NCI-H446 treated with DMSO at 0.1 percent for 48 hours (cell line): Measurements from ENCODE around the gene KCP.

Experiments
- DNase-seq: peaks from one replicate; lab custom pipeline; 2025; lab: John Stamatoyannopoulos, UW

KCP gene

DNA sequence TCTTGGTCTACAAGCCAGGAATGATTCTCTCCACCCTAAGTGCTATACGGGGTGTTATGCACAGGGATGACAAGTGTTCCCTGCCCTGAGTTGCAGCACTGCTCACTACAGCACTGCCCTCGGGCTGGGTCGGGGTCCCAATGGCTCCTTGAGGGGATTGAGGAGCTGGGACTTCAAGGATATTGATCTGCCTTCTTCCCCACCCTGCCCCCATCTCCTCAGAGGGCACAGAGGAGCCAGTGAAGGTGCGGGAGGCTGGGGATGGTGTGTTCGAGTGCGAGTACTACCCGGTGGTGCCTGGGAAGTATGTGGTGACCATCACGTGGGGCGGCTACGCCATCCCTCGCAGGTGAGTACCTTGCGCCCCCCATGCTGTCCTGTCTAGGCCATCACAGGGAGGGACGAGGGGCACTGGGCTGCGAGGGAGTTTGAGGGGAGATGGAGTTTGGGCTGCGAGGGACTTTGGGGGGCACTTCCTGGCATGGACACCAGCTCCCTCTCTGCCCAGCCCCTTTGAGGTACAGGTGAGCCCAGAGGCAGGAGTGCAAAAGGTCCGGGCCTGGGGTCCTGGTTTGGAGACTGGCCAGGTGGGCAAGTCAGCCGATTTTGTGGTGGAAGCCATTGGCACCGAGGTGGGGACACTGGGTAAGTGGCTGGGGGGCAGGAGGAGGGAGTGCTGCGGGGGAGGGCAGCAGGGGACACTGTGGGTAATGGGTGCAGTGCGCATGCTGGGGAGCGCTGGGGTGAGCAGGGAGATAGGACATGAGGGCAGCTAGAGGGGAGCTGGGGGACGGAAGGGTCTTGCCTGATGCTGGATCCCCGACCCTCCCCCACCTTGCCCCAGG is 70.0 kb downstream of the KCP start:
- no peak for DNase-seq

DNA sequence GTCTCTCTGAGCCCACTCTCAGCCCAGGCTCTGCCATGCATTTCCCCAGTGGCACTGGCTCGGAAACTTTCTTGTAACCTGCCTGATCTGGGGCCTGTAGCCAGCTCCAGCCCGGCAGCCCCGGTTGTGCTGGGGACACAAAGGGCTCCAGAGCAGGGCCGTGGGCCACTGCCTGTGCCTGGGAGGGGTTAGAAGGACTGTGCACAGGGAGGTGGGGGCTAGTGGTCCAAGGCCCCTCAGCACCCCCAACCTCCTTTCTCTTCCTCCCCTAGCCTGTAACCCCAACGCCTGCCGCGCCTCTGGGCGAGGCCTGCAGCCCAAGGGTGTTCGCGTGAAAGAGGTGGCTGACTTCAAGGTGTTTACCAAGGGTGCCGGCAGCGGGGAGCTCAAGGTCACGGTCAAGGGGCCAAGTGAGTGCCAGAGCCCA is 70.7 kb downstream of the KCP start:
- no peak for DNase-seq

- no peak for DNase-seq
Observed at GRCh38 chr7:128838981-128839731, 71.4 kb downstream of the KCP start.

GRCh38 chr7:128838109-128838779 is 72.3 kb downstream of the KCP start:
- no peak for DNase-seq

GRCh38 chr7:128837521-128837921 is 73.0 kb downstream of the KCP start:
- no peak for DNase-seq

GRCh38 chr7:128836729-128837348 is 73.7 kb downstream of the KCP start:
- no peak for DNase-seq

DNA sequence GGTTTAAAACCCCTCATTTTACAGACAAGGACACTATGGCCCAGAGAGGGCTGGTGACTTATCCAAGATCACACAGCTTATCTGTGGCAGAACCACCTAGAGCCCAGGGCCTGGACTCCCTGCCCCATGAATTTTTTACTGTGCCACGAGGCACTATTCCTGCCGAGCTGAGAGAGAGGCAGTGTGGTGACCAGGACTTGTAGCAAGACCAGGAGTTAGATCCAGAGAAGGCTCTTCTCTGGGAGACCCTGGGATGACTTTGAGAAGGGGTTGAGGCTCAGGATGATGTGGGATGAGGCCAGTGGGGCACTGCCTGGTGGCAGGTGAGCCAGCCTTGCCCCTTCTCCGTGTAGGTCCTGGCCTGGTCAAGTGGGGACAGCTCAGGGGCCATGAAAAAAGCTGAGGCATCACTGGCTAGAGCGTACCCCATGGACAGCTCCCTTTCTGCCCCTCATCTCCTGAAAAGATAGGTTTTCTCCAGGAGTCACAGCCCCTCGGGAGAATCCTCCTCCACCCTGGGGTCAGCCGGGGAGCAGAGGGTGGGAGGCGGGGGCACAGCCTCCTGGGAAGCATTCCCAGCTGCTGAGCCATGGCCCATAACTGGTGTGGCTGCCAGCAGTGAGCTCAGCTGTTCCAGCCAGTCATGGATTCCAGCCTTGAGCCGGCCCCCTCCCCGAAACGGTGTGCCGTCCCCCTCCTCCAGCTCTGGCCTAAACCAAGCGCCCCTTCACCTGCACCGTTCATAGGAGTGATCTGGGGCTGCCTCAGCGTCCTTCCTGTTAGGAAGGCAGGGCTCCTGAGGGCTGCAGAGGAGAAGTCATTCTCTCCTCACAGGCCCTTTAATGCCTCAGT is 74.5 kb downstream of the KCP start:
- no peak for DNase-seq

DNA sequence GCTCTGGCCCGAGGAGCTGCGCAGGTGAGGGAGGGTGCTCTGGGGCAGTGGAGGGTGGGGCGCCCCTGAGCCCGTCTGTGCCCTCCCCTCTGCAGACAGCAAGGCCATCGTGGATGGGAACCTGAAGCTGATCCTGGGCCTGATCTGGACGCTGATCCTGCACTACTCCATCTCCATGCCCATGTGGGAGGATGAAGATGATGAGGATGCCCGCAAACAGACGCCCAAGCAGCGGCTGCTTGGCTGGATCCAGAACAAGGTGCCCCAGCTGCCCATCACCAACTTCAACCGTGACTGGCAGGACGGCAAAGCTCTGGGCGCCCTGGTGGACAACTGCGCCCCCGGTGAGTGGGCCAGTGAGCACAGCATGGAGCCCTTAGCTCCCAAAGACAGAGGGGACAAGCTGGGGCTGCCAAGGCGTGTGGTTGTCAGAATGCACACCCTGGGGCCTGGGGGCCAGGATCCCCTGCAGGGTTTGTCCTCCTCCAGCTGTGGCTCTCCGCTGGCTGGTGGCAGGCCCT is 75.2 kb downstream of the KCP start:
- no peak for DNase-seq

GRCh38 chr7:128833946-128834325 is 76.6 kb downstream of the KCP start:
- no peak for DNase-seq

DNA sequence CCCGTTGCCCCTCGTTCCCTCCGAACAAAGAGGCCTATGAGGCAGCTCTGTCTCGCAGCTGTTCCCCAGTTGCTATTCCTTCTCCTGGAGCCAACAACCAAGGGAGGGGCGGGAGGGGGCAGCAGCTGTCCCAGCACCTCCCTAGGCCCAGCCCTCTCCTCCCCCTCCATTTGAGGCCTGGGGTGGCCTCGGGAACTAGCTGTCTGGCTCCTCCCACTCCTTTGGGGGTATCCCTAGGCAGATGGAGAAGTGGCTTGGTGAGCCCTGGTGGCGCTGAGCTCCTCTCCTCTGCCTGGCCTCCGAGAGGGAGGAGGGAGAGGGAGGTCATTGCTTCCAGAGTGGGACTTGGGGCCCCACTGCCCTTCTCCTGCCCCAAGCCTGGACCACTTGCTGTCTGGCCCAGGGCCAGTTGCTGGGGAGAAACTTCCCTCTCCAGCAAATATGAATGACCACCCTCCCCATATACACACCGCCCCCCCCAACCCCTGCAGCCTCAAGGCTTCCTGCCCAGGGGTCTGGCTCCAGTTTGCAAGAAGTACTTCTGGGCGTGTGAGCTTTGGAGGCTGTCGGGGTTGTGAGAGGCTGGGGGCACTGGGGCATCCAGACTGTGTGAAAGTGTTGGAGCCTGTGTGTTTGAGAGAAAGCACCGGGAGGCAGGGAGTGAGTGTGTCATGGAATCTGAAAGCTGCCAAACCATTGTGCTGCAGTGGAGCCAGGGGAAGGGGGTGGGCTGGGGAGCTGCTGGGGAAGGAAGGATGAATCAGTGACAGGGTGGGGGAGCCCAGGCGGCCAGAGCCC is 77.2 kb downstream of the KCP start:
- peak; percentile 27 for DNase-seq

DNA sequence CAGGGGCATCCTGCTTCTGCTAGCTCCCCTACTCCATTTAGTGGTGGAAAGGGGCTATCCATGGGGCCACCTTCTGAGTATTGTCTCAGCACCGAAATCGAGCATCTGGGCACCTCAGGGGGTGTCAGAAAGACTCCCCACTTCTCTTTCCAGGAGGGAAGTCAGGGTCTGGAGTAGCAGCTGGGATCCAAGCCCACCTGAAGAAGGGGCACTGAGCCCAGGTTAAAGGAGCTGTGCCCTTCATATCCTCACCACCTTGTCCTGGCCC is 77.7 kb downstream of the KCP start:
- no peak for DNase-seq

GRCh38 chr7:128831994-128832879 is 78.3 kb downstream of the KCP start:
- no peak for DNase-seq

GRCh38 chr7:128831178-128831993 is 79.1 kb downstream of the KCP start:
- DNase-seq: no peak

DNA sequence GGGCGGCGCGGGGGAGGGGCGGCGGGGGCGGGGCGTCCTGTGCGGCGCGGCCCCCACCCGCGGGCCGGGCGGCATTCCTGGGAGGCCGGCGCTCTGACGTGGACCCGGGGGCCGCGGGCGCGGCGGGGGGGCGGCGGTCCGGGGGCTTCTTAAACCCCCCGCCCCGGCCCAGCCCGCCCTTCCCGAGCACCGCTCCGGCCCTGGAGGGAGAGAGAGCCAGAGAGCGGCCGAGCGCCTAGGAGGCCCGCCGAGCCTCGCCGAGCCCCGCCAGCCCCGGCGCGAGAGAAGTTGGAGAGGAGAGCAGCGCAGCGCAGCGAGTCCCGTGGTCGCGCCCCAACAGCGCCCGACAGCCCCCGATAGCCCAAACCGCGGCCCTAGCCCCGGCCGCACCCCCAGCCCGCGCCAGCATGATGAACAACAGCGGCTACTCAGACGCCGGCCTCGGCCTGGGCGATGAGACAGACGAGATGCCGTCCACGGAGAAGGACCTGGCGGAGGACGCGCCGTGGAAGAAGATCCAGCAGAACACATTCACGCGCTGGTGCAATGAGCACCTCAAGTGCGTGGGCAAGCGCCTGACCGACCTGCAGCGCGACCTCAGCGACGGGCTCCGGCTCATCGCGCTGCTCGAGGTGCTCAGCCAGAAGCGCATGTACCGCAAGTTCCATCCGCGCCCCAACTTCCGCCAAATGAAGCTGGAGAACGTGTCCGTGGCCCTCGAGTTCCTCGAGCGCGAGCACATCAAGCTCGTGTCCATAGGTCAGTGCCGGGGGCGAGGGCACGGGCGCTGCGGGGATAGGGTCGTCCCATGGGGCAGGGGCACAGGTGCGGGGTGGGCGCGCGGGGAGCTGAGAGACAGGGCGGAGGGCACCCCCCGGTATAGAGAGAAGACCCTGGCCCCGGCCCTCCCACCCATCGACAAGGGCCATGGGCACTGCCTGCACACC is 80.0 kb downstream of the KCP start, which contains the start of gene FLNC:
TSS of gene FLNC (plus strand) at position 176 of the 947 bp plus-strand sequence. CDS start at position 408, 232 bp downstream.
- DNase-seq: no peak

GRCh38 chr7:128829391-128830166 is 80.9 kb downstream of the KCP start:
- DNase-seq: no peak

DNA sequence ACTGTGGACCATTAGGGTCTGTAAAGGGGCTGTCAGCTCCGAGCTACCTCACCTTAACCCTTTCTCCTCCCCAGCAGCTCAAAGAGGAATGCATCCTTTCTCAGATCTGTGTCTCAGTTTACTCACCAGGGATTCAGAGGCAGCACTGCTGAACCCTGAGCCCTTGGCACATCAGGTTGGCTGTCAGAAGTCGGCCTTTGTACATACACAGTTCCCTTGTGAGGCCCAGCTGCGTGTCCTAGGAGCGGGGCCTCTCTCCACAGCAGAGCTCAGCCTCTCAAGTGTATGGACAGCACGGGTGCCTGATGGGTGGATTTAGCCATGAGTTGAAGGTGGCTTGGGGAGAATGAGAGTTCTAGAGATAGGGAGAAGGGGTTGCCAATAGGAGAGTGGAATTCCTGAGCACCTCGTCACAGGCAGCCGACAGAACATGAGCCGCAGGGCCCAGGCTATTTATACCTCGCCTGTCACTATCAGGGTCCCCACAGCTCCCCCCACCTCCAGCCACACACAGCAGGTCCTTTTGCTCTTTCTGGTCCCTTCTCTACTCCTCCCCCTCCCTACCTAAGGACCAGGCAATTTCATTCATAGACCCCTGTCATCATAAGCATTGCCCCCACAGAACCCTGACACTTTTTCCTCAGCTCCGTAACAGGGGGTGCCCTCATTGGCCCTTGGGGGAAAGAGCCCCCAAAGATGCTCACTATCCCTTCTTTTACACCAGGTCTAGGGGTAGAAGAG is 82.4 kb downstream of the KCP start:
- DNase-seq: no peak
